GM18909 (cell line): ENCODE results near the gene NNT.

Experiments
- ATAC-seq: cut with Tn5 transposase; IDR thresholded peaks from one replicate; pipeline ENCODE4 v1.9.1; 2021; ENCODE audit warnings: mild to moderate bottlenecking; ENCODE audit not compliant: unreplicated experiment, poor library complexity

The NNT gene

DNA sequence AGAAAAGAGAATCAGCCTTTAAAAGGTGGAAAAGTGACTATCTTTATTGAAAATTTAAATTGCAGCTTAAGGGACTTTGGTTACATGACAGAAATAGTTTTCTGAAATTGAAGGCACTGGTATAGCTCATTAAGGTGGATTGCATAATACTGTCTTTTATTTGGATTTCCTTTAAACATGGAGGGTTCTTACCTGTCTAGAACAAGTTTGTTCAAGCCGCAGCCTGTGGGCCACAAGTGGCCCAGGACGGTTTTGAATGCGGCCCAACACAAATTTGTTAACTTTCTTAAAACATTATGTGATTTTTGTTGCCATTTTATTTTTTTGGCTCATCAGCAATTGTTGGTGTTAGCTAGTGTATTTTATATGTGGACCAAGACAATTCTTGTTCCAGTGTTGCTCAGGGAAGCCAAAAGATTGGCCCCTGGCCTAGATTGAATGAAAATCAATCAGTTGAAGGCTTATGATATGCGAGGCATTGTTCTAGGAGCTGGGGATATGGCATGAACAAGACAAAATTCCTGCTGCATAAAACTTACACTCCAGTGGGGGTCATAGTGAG is 18.0 kb downstream of the NNT start:
- ATAC-seq, result no peak

- ATAC-seq, result no peak
These were observed 19.1 kb downstream of the NNT start for GRCh38 chr5:43622074-43622473.

GRCh38 chr5:43623048-43623680 is 20.2 kb downstream of the NNT start:
- ATAC-seq, result no peak

DNA sequence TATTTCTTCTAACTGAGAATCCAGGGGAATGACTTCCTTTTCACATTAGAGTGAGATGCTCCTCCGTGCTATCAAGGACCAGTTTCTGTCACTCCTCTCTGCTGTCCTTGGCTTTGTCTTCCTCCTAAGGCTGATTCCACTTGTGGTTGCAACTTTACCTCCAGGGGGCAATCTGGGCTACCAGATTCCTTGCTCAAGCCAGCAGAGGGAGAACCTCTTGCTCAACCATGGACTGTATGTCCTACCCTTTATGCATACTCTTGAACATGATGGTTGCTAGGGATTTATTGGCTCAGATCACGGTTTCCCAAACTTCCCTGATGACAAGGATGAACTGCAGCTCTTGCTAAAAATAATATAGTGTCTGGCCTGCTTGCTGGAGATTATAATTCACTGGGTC is 24.0 kb downstream of the NNT start:
- no peak for ATAC-seq

- peak; percentile 96 for ATAC-seq
These were observed 28.4 kb downstream of the NNT start for GRCh38 chr5:43631182-43631910.

- ATAC-seq, result no peak
These were observed 31.6 kb downstream of the NNT start for GRCh38 chr5:43634621-43635020.

- ATAC-seq, result no peak
These were observed 32.4 kb downstream of the NNT start for GRCh38 chr5:43635374-43635773.

DNA sequence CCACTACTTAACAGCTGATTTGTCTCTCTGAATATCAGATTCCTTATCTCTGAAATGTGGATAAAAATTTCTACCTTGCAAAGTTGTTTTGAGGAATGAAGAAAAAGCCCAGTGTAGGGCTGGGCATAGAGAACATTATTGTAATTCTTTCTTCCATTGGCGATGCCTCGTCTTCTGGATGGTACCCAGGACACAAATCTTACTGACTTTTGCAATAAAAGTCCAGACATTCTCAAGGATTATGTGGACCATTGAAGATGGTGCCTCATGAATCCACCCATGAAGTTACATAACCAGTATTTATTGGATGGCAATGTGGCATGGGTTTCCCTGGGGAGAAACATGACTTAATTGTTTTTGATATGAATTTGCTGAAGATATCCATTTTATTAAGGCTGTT is 33.1 kb downstream of the NNT start:
- ATAC-seq, result no peak

- no peak for ATAC-seq
These were observed 34.4 kb downstream of the NNT start for GRCh38 chr5:43637416-43637815.

GRCh38 chr5:43638107-43638506 is 35.1 kb downstream of the NNT start:
- ATAC-seq, result no peak

DNA sequence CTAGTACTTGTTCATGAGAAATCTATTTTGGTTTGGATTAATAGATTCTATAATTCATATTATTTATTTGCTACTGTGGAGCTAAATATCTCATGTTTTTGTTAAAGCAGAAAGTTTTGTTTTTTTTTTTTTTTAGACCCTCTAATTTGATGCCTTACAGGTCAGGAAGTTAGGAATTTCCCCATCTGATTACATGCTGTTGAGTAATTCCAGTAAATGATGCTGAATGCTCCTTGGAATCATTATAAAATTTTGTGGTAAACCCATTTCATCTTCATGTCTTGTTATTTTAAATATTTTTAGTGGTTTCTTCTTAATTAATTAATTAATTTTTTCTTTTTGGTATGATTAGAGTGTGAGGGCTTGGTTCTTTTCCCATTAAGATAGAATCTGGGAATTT is 35.6 kb downstream of the NNT start:
- ATAC-seq, result no peak

- ATAC-seq, result no peak
These were observed 36.6 kb downstream of the NNT start for GRCh38 chr5:43639566-43639965.

GRCh38 chr5:43642428-43642827 is 39.4 kb downstream of the NNT start:
- no peak for ATAC-seq

DNA sequence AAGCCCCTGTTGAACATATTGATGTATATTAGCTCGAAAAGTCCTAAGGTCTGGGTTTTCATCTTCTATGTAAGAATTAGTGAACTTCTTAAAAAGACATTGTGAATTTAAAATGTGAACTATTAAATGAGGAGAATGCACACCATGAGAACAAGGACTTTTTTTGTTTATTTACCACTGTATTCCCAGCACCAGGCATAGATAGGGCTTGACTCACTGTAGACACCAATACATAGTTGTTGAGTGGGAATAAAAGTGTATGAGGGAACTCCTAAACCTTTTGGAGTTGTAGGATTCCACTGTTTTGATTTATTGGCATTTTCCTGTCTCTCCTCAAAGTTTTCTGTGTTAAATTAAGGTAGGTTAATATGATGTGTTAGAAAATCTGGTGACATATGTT is 40.3 kb downstream of the NNT start:
- no peak for ATAC-seq

DNA sequence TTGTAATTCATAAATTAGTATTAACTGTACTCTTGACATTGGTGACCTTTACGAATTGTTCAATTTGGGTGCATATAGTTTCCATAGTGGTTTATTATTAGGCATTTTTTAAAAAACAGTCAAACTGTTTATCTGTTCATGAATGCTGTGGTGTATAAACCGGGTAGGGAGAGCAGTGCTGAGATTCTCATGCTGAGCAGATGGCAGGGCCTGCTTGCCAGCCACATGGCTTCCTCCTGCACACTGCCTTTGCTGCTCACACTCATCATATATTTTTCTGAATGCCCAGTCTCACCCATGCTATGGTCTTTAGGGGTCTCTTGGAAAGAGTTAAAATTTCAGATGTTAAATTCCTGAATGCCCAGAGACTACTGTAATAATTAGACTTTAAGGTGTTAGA is 40.8 kb downstream of the NNT start:
- ATAC-seq, result no peak

DNA sequence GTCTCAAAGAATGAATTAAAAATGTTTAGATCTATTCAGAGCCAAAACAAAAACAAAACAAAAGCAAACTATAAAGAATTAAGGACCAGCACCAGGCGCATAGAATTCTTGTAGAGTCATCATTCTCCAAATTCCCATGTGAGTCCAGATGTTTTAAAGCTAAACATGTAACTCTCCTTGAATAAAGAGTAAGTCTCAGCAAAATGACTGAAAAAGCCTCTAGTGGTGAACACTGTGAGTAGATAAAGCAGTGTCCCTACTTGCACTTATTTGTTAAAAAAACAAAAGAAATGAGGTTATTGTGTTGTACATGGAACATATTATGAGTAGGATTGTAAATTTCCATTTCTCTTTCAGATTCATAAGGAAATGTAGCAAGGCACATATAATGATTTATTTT is 44.0 kb downstream of the NNT start:
- no peak for ATAC-seq

DNA sequence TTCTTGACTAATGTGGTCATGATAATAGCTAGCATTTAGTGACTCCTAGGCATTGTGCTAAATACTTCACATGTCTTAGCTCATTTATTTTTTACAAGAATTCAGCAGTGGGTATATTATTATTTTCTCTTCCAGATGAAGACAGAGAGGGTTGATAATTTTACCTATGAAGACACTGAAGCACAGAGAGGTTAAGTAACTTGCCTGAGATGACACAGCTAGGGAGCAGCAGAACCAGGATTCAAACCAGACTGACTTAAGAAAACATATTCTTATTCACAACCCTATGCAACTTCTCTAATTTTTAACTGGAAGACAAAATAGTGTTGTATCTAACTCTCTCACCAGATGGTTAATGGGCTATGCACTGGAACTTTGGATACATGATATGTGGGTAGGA is 44.8 kb downstream of the NNT start:
- ATAC-seq, result no peak

DNA sequence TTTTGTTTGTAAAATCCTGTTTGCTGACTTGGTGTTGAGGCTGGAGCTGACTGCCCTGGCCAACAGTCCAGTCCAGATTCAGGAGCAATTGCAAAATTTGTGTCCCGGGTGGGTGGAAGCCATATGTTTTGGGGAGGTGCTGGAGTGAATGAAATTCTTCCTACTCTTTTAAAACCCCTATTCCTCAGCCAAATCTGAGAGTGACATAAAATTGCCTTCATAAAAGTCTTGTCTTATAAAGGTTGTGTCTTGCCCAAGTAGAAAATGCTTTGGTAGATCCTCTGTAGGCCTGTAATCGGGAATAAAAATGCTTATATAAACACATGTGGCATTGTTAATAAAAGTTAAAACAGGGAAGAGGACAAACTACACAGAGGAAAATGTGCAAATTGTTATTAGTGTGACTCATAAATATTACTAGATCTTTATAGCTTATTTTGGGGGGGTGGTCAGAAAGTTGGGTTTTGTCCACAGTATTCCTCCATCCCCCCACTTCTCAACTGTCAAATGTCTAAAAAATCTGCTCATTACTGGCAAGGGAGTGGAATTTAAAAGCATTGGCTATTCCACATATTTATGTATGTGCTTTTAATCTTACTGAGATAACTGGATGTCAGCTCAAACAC is 45.6 kb downstream of the NNT start:
- ATAC-seq, result no peak

DNA sequence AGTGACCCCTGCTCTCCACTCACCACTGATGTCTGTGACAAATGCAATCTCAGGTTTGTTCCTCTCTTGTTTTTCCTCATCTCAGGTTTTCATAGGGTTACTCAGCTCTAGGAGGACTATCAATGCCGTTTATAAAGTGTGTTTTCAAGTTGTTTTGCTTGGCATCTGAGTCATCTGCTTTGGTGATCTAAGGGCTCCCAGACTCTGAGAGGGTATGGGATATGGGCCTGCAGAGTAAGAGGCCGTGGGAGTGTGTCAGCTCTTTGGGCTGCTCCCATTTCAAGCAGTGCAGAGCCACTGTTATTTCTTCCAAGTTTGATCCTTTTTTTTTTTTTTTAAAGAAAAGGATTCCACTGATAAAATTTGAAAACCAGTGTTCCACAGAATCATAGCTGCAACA is 46.3 kb downstream of the NNT start:
- no peak for ATAC-seq

DNA sequence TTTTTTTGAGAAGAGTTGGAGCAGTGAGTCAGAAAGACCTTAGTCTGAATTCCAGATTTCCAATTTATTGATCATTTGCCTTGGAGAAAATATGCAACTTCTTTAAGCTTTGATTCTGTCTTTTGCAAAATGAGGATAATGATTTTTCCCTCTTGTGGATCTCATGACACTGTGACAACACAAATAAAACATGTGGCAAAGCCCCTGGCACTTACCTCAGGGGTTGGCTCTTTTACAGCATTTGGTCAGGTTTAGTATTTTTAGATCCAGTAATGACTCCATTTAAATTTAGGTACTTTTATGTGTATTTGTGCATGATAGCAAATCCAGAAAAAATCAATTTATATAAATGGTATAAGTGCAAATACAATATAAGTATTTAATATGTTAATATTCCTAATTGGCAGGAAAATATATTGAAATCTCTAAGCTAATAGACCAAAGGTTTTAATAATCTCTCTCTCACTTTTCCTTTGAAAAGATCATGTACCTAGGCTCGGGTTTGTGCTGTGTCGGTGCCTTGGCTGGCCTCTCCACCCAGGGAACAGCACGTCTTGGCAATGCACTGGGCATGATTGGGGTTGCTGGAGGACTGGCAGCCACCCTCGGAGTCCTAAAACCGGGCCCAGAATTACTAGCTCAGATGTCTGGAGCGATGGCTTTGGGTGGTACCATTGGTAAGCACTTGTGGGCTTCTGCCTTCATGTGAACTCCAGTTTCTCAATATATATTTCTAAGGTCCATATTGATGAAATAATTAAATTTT is 49.7 kb downstream of the NNT start:
- no peak for ATAC-seq

- no peak for ATAC-seq
These were observed 55.5 kb downstream of the NNT start for GRCh38 chr5:43658509-43658908.
